ENCODE measurements around the gene SLC27A1. TPM values are rescaled to one million over a fixed set of nuclear protein-coding genes. Genes with fewer than 3 reads are reported as not detected.

Gene SLC27A1
- total RNA-seq, 1 experiment from 2014 or later: 3.7 TPM

DNA sequence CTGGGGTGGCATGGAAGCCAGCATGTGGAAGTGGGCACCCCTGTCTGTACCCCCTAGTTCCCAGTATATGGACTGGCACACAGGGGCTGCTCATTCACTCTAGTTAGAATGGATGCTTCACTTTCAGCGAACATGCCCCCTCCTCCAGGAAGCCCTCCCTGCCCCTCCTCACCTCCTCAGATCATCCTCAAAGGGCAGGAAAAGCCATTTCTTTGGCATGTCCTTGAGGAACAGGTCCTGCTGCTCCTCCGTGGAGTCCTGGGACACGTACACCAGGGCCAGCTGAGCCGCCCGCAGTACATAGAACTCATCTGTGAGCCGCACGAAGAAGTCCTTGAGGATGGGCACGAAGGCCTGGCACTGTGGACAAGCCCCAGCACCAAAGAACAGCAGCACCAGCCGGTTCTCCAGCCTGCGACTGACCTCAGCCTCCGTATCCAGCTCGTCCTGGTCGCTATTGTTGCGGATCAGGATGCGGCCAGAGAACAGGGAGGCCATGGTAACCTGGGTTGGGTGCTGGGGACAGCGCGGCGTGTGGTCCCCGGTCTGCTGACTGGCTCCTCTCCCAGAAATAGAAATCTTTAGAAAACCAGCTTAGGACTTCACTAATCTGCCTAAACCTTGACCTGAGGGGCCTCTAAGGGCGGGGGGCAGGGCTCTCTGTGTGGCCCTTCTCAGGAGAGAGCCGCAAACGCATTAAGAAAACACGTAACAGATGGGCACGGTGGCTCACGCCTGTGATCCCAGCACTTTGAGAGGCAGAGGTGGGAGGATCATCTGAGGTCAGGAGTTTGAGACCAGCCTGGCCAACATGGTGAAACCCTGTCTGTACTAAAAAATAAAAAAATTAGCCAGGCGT lies 9.7 kb upstream of the SLC27A1 start, which contains the start of gene NXNL1:
Gene NXNL1, minus strand, starts transcription at position 555 of the 859 bp plus-strand sequence. Its CDS starts 57 bp downstream, at position 498.
- no peaks in the 10 kb centered on the region for H3K4me1 ChIP-seq
- POLR2A ChIA-PET: no interaction called here
- no peaks in the 10 kb centered on the region for H3K4me1 Mint-ChIP-seq (ENCODE audit: low read depth, unreplicated experiment)
- CTCF ChIA-PET: no interaction called here
- H3K4me3 Mint-ChIP-seq (ENCODE audit: unreplicated experiment): no peak within 1 kb of the TSS
- H3K9me3 Mint-ChIP-seq (ENCODE audit: unreplicated experiment): no peaks in the 10 kb centered on the region
- no peak for DNase-seq
- H3K27ac Mint-ChIP-seq (ENCODE audit: unreplicated experiment): no peak within 1 kb of the TSS
- no peaks in the 10 kb centered on the region for H3K36me3 Mint-ChIP-seq (ENCODE audit: insufficient read depth, unreplicated experiment)
- no peaks in the 10 kb centered on the region for H3K27me3 ChIP-seq (replicated peaks; ENCODE audit: control insufficient read depth, insufficient read depth, low read length)
- peaks cover 3% of the 10 kb centered on the region for H3K27me3 Mint-ChIP-seq (ENCODE audit: insufficient read depth, unreplicated experiment)
- BruUV-seq (replicated peaks): no TSS peak
- TF ChIP-seq, protein P1, sequence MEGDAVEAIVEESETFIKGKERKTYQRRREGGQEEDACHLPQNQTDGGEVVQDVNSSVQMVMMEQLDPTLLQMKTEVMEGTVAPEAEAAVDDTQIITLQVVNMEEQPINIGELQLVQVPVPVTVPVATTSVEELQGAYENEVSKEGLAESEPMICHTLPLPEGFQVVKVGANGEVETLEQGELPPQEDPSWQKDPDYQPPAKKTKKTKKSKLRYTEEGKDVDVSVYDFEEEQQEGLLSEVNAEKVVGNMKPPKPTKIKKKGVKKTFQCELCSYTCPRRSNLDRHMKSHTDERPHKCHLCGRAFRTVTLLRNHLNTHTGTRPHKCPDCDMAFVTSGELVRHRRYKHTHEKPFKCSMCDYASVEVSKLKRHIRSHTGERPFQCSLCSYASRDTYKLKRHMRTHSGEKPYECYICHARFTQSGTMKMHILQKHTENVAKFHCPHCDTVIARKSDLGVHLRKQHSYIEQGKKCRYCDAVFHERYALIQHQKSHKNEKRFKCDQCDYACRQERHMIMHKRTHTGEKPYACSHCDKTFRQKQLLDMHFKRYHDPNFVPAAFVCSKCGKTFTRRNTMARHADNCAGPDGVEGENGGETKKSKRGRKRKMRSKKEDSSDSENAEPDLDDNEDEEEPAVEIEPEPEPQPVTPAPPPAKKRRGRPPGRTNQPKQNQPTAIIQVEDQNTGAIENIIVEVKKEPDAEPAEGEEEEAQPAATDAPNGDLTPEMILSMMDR (IDR thresholded peaks at IDR 0.05; ENCODE audit: insufficient read depth in 1 of 2, low read depth in 1 of 2, low read length in 1 of 2, severe bottlenecking in 1 of 2, unreplicated experiment in 1 of 2): no peak
- no peaks in the 10 kb centered on the region for H3K36me3 ChIP-seq (ENCODE audit: control insufficient read depth, insufficient read depth, low read length)
- H3K9me3 ChIP-seq: no peaks in the 10 kb centered on the region
- no peak within 1 kb of the TSS for H3K4me3 ChIP-seq (ENCODE audit: low read depth, low read length)
- intact Hi-C loops (cut with micrococcal nuclease; ENCODE audit: unreplicated experiment): no loop called here

DNA sequence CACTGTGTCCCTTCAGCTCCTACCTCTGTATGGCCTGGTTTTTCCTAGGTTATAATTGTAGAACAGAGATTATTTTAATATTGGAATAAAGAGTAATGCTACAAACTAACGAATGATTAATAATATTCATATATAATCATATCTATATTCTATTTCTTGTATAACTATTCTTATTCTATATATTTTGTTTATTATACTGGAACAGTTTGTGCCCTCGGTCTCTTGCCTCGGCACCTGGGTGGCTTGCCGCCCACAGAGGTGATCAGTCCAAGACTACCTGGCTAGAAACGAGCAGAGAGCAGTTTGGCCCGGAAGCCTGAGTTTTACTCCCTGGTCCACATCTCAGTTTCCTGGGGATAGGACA lies 3.9 kb upstream of the SLC27A1 start:
- H3K9me3 Mint-ChIP-seq (ENCODE audit: unreplicated experiment): no peaks in the 10 kb centered on the region
- no peak overlapping the region for H3K27ac Mint-ChIP-seq (ENCODE audit: unreplicated experiment)
- CTCF ChIA-PET: interaction anchor here (0.6 to 0.7 kb wide), 5 partner anchors 14 to 220 kb away, joined by 3 to 5 read pairs (median 4); no protein-coding TSS in a partner anchor
- H3K4me3 ChIP-seq (ENCODE audit: low read depth, low read length): no peak overlapping the region
- intact Hi-C loops (cut with micrococcal nuclease; ENCODE audit: unreplicated experiment): loop anchor here (1.0 to 5.0 kb wide), 3 partner anchors 25 to 119 kb away; no protein-coding TSS in a partner anchor
- DNase-seq: no peak
- POLR2A ChIA-PET: no interaction called here
- no TSS peak for BruUV-seq (replicated peaks)
- H3K27me3 Mint-ChIP-seq (ENCODE audit: insufficient read depth, unreplicated experiment): no peaks in the 10 kb centered on the region
- H3K27me3 ChIP-seq (replicated peaks; ENCODE audit: control insufficient read depth, insufficient read depth, low read length): no peaks in the 10 kb centered on the region; the same call in 1 of the 2 replicates
- H3K9me3 ChIP-seq: no peaks in the 10 kb centered on the region
- peaks cover 9% of the 10 kb centered on the region for H3K4me1 Mint-ChIP-seq (ENCODE audit: low read depth, unreplicated experiment)
- H3K4me3 Mint-ChIP-seq (ENCODE audit: unreplicated experiment): no peak overlapping the region
- no peaks in the 10 kb centered on the region for H3K36me3 ChIP-seq (ENCODE audit: control insufficient read depth, insufficient read depth, low read length)
- TF ChIP-seq, protein P1 (IDR thresholded peaks at IDR 0.05; ENCODE audit: insufficient read depth in 1 of 2, low read depth in 1 of 2, low read length in 1 of 2, severe bottlenecking in 1 of 2, unreplicated experiment in 1 of 2): no peak
- H3K4me1 ChIP-seq: peaks cover 4% of the 10 kb centered on the region; the same call in 1 of the 2 replicates
- H3K36me3 Mint-ChIP-seq (ENCODE audit: insufficient read depth, unreplicated experiment): peaks cover 13% of the 10 kb centered on the region

GRCh38 chr19:17467471-17468301 lies 2.6 kb upstream of the SLC27A1 start:
- no TSS peak for BruUV-seq (replicated peaks)
- ChIA-PET POLR2A (no interaction called here), CTCF (interaction anchor here (0.6 kb wide), 1 partner anchor 118 kb away, joined by 3 read pairs; no protein-coding TSS in a partner anchor)
- no peaks in the 10 kb centered on the region for H3K36me3 ChIP-seq (ENCODE audit: control insufficient read depth, insufficient read depth, low read length)
- no peak for DNase-seq
- Mint-ChIP-seq H3K9me3 (ENCODE audit: unreplicated experiment) (no peaks in the 10 kb centered on the region), H3K27ac (ENCODE audit: unreplicated experiment) (no peak overlapping the region), H3K4me1 (ENCODE audit: low read depth, unreplicated experiment) (peaks cover 9% of the 10 kb centered on the region), H3K4me3 (ENCODE audit: unreplicated experiment) (peak overlapping the region; percentile 52), H3K27me3 (ENCODE audit: insufficient read depth, unreplicated experiment) (no peaks in the 10 kb centered on the region), H3K36me3 (ENCODE audit: insufficient read depth, unreplicated experiment) (peaks cover 13% of the 10 kb centered on the region)
- TF ChIP-seq, protein P1 (IDR thresholded peaks at IDR 0.05; ENCODE audit: insufficient read depth in 1 of 2, low read depth in 1 of 2, low read length in 1 of 2, severe bottlenecking in 1 of 2, unreplicated experiment in 1 of 2): no peak
- H3K27me3 ChIP-seq (replicated peaks; ENCODE audit: control insufficient read depth, insufficient read depth, low read length): no peaks in the 10 kb centered on the region; the same call in 1 of the 2 replicates
- H3K4me1 ChIP-seq: peaks cover 4% of the 10 kb centered on the region; the same call in 1 of the 2 replicates
- no peak overlapping the region for H3K4me3 ChIP-seq (ENCODE audit: low read depth, low read length)
- intact Hi-C loops (cut with micrococcal nuclease; ENCODE audit: unreplicated experiment): loop anchor here (2.0 to 5.0 kb wide), 2 partner anchors 120 to 139 kb away; no protein-coding TSS in a partner anchor
- H3K9me3 ChIP-seq: no peaks in the 10 kb centered on the region
